Endothelial cell of umbilical vein (primary cell): ENCODE measurements around the gene ELP4. TPM values are rescaled to one million over a fixed set of nuclear protein-coding genes. Genes with fewer than 3 reads are reported as not detected.

Source experiments
- BruUV-seq: library from RNA; stranded (reverse); fragments of 400-500 nt; replicated peaks from 2 replicates; lab custom pipeline; 2021; lab: Mats Ljungman, UMichigan
- CTCF ChIA-PET: fragments of 300-600, 350-600 bp; sonication (Branson Sonifier 250); formaldehyde crosslinking; loops from one replicate; lab custom pipeline; 2021; ENCODE audit warnings: antibody characterized with exemption, inconsistent platforms; lab: Charles Lee
- POLR2A ChIA-PET: fragments of 300-600, 350-600 bp; sonication (Branson Sonifier 250); formaldehyde crosslinking; loops from one replicate; lab custom pipeline; 2021; ENCODE audit warnings: antibody characterized with exemption, inconsistent platforms; lab: Charles Lee
- DNase-seq: peaks from one replicate; pipeline ENCODE4 v3.0.0-alpha.2; 2011; ENCODE audit warnings: low read depth, low spot score
- FAIRE-seq: peaks from 2 replicates; lab custom pipeline; 2011; peaks lifted over from hg19 to GRCh38; lab: Jason Lieb, UNC
- H2AFZ ChIP-seq: 2 replicates; pipeline ENCODE4 v1.6.0; 2012; ENCODE audit warnings: low read depth, low read length, control low read depth, inconsistent platforms
- H3K27ac ChIP-seq: 2 replicates; pipeline ENCODE4 v1.5.1; 2011; ENCODE audit warnings: low read depth, mild to moderate bottlenecking, control low read depth, low read length, moderate library complexity; ENCODE audit not compliant: insufficient read depth
- H3K27me3 ChIP-seq, 2 experiments: 2 replicates each; pipeline versions ENCODE4 v1.6.0 to v1.6.1; 2011; ENCODE audit warnings: low read length in 2 of 2, mixed read lengths in 1 of 2; ENCODE audit not compliant: control insufficient read depth in 2 of 2, insufficient read depth in 2 of 2
- H3K36me3 ChIP-seq, 2 experiments: 2 replicates in 1 of 2; 3 replicates in 1 of 2; pipeline ENCODE4 v1.5.1; 2011; ENCODE audit warnings: low read length in 2 of 2, mild to moderate bottlenecking in 1 of 2, moderate library complexity in 1 of 2; ENCODE audit not compliant: control insufficient read depth in 2 of 2, insufficient read depth in 2 of 2; ENCODE audit errors: extremely low read depth in 1 of 2
- H3K4me1 ChIP-seq: 3 replicates; pipeline ENCODE4 v1.5.1; 2011; ENCODE audit warnings: mild to moderate bottlenecking, low read length; ENCODE audit not compliant: control insufficient read depth, insufficient read depth; ENCODE audit errors: extremely low read depth
- H3K4me2 ChIP-seq: 2 replicates; pipeline ENCODE4 v1.6.1; 2011; ENCODE audit warnings: low read length, control low read depth, mixed read lengths; ENCODE audit not compliant: insufficient read depth
- H3K4me3 ChIP-seq, 3 experiments: fragments of 200-600 bp in 1 of 3; sonication (generic), shearing (Covaris generic) in 1 of 3; replicated peaks in 1 of 3; 2 replicates each; pipeline ENCODE4 v1.5.1; 2011 to 2016; ENCODE audit warnings: control low read depth in 3 of 3, low read length in 3 of 3, mild to moderate bottlenecking in 2 of 3, inconsistent platforms in 1 of 3, low read depth in 1 of 3, moderate library complexity in 1 of 3; ENCODE audit not compliant: insufficient read depth in 1 of 3
- H3K79me2 ChIP-seq: 2 replicates; pipeline ENCODE4 v1.6.0; 2012; ENCODE audit warnings: low read length, inconsistent platforms; ENCODE audit not compliant: control insufficient read depth, insufficient read depth
- H3K9ac ChIP-seq: replicated peaks from 2 replicates; pipeline ENCODE3; 2011; ENCODE audit warnings: low read length, control low read depth; ENCODE audit not compliant: insufficient read depth; ENCODE audit errors: extremely low read depth
- H3K9me1 ChIP-seq: replicated peaks from 3 replicates; pipeline ENCODE4 v1.6.0; 2011; ENCODE audit warnings: mild to moderate bottlenecking, low read length; ENCODE audit not compliant: control insufficient read depth, insufficient read depth; ENCODE audit errors: extremely low read depth
- H3K9me3 ChIP-seq: replicated peaks from 2 replicates; pipeline ENCODE4 v1.5.1; 2012; ENCODE audit warnings: low read length, inconsistent platforms; ENCODE audit not compliant: control insufficient read depth, insufficient read depth
- H4K20me1 ChIP-seq: replicated peaks from 2 replicates; pipeline ENCODE3; 2011; ENCODE audit warnings: mild to moderate bottlenecking, low read length; ENCODE audit not compliant: control insufficient read depth, insufficient read depth; ENCODE audit errors: extremely low read depth
- CTCF ChIP-seq, 2 donors: IDR thresholded peaks; 1 replicate in 1 of 2; 2 replicates in 1 of 2; pipeline ENCODE4 v1.5.1; 2011; ENCODE audit warnings: low read length in 2 of 2, mild to moderate bottlenecking in 2 of 2, moderate library complexity in 2 of 2, control low read depth in 1 of 2, inconsistent platforms in 1 of 2, low read depth in 1 of 2; ENCODE audit not compliant: insufficient read depth in 1 of 2; ENCODE audit errors: extremely low read depth in 1 of 2
- EZH2 ChIP-seq: IDR thresholded peaks from 2 replicates; pipeline ENCODE4 v1.6.1; 2012; ENCODE audit warnings: borderline replicate concordance, low read depth, mild to moderate bottlenecking, moderate library complexity, low read length, inconsistent platforms; ENCODE audit not compliant: severe bottlenecking
- FOS ChIP-seq: IDR thresholded peaks from 2 replicates; pipeline ENCODE4 v1.6.1; 2011; ENCODE audit warnings: mild to moderate bottlenecking, low read length, moderate library complexity, borderline replicate concordance; ENCODE audit not compliant: insufficient read depth
- GATA2 ChIP-seq: IDR thresholded peaks from 2 replicates; pipeline ENCODE4 v1.7.0; 2011; ENCODE audit warnings: low read depth, mild to moderate bottlenecking, moderate library complexity, mixed read lengths, low read length; ENCODE audit not compliant: insufficient read length, insufficient read depth
- POLR2A ChIP-seq: IDR thresholded peaks from 2 replicates; pipeline ENCODE4 v1.6.1; 2012; ENCODE audit warnings: low read depth, mild to moderate bottlenecking, control low read depth, low read length
- POLR2AphosphoS5 ChIP-seq: IDR thresholded peaks from 2 replicates; pipeline ENCODE4 v1.6.1; 2012; ENCODE audit warnings: low read depth, mild to moderate bottlenecking, control low read depth, low read length, moderate library complexity; ENCODE audit not compliant: insufficient read depth
- dilution Hi-C: fragments of 300-500 bp; cut with MboI; formaldehyde crosslinking; loops from one replicate; pipeline ENCODE4 v1.15.0; 2019; ENCODE audit warnings: low sequenced_read_pairs; ENCODE audit not compliant: extremely low pct_ligation_motif_present
- intact Hi-C: fragments of 100-400 bp; cut with micrococcal nuclease; formaldehyde crosslinking; loops from one replicate; pipeline ENCODE4 v1.10.0; 2022
- polyA plus RNA-seq, 4 experiments: library from polyadenylated mRNA; depleted of rRNA in 3 of 4; stranded (reverse) in 3 of 4; unstranded in 1 of 4; fragments of >200 nt; gene quantifications; 2 replicates each; pipeline versions ENCODE4 v1.2.1 to v1.2.3, GENCODE V29; 2011 to 2012; ENCODE audit warnings: missing spikeins in 1 of 4
- total RNA-seq: library from RNA; stranded (reverse); gene quantifications from 2 replicates; pipeline ENCODE4 v1.2.3, GENCODE V29; 2021

The ELP4 gene
- total and polyA plus RNA-seq, 2 donors (not counting 3 experiments of a cell fraction or from before 2014, with no cell fraction given), result 11.6 to 16.3 TPM

DNA sequence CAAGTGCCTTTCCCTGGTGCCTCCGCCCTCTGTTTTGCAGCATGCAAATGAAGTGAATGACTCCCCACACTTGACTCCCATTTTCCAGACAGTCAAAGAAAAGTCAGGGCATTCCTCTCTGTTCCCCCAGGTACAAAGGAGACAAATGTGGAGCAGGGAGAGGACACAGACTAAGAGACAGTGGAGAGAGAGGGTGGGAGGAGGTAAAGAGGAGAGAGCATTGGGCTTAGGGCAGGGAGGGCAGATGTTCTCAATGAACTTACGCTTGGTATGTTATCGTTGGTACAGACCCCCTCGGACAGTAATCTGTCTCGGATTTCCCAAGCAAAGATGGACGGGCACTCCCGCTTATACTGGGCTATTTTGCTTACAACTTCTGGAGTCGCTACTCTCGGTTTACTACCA, 291.7 kb downstream of the ELP4 start:
- Histone ChIP-seq H3K27ac (no peak overlapping the region), H3K79me2 (no peaks in the 10 kb centered on the region), H4K20me1 (peaks cover 3% of the 10 kb centered on the region), H3K27me3 (peaks cover 93 to 97% of the 10 kb centered on the region in 2 experiments), H3K9ac (no peak overlapping the region), H3K9me3 (no peaks in the 10 kb centered on the region), H3K9me1 (no peaks in the 10 kb centered on the region), H2AFZ (no peak overlapping the region), H3K4me2 (no peak overlapping the region), H3K4me3 (no peak overlapping the region), H3K4me1 (peaks cover 5% of the 10 kb centered on the region), H3K36me3 (no peaks in the 10 kb centered on the region)
- ChIA-PET POLR2A (no interaction called here), CTCF (interaction anchor here (1.0 kb wide), 2 partner anchors 9 to 324 kb away, joined by 3 read pairs; no protein-coding TSS in a partner anchor)
- TF ChIP-seq EZH2, result no peak
- TF ChIP-seq POLR2A, result no peak
- no peak for TF ChIP-seq CTCF (IDR thresholded peaks at IDR 0.05; ENCODE audit: extremely low read depth in 1 of 2, insufficient read depth in 1 of 2, low read depth in 1 of 2, low read length in 2 of 2)
- TF ChIP-seq GATA2, result no peak
- TF ChIP-seq FOS, result no peak
- no peak for TF ChIP-seq POLR2AphosphoS5
- FAIRE-seq, result no peak
- BruUV-seq, result no TSS peak
- no peak for DNase-seq
- dilution Hi-C loops (no loop called here), intact Hi-C loops (loop anchor here (5.0 kb wide), 1 partner anchor 294 kb away; the partner anchor contains the start of genes ELP4 and IMMP1L)
